ENCODE results near the gene ADAP1.

Gene ADAP1

DNA sequence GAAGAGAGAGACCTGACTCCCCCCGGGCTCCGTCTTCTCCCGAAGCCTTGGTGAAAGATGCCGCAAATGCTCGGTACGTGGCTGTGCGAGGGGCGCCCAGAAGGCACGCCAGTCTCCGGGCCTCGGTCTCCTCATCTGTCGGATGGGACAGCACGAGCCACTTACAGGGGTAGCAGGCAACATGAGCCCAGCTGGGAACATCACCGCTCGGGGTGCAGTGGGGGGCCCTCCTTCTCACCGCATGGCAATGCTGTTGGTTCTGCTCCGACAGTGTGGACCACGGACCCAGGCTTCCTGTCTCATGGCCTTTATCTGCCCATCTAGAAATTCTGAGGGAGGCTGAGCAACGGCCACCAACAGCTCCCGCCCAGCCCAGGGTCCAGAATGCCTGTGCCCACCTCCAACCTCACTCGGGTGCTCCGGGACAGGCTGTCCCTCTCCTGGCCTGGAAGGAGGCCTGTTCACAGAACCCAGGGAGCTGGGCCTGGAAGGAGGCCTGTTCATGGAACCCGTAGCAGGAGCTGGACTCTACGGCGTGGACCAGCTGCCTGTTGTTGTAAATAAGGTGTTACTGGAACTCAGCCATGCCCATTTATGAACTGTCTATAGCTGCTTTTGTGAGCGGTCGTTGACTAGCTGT lies 15.8 kb downstream of the ADAP1 start:
- TF ChIP-seq CTCF (conservative IDR thresholded peaks at IDR 0.05; ENCODE audit: control insufficient read depth, insufficient read depth, low read depth, low read length), result no peak
- no peak overlapping the region for H3K4me3 ChIP-seq (ENCODE audit: control insufficient read depth, low read depth, low read length)
- DNase-seq (ENCODE audit: low read depth), result no peak

DNA sequence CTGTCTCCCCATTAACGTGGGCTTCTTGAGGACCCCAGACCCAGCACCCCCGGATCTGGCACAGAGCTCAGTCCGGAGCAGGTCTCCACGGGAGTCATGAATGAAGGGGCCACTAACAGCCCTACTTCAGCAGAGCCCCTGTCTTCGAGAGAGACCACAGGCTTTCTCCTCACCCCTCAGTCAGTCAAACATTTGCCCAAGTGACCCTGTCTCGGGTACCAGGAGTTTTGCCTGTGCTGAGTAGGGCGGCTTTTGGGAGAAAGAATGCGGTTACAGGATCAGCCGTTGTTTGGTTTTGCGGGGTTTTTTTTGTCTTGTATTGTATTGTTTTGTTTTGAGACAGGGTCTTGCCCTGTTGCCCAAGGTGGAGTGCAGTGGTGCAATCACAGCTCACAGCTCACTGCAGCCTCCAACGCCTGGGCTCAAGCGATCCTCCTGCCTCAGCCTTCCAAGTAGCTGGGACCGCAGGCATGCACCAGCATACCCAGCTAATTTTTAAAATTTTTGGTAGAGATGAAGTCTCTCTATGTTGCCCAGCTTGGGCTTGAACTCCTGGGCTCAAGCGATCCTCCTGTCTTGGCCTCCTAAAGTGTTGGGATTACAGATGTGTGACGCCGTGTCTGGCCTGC lies 16.5 kb downstream of the ADAP1 start:
- H3K4me3 ChIP-seq (ENCODE audit: control insufficient read depth, low read depth, low read length), result no peak overlapping the region
- DNase-seq (ENCODE audit: low read depth), result no peak
- no peak for TF ChIP-seq CTCF (conservative IDR thresholded peaks at IDR 0.05; ENCODE audit: control insufficient read depth, insufficient read depth, low read depth, low read length)

- no peak for TF ChIP-seq CTCF (conservative IDR thresholded peaks at IDR 0.05; ENCODE audit: control insufficient read depth, insufficient read depth, low read depth, low read length)
- no peak overlapping the region for H3K4me3 ChIP-seq (ENCODE audit: control insufficient read depth, low read depth, low read length)
- peak; percentile 36 for DNase-seq (ENCODE audit: low read depth)
These were observed 18.0 kb downstream of the ADAP1 start for GRCh38 chr7:936386-937054.

GRCh38 chr7:935874-936385 lies 18.6 kb downstream of the ADAP1 start:
- DNase-seq (ENCODE audit: low read depth), result no peak
- no peak overlapping the region for H3K4me3 ChIP-seq (ENCODE audit: control insufficient read depth, low read depth, low read length)
- TF ChIP-seq CTCF (conservative IDR thresholded peaks at IDR 0.05; ENCODE audit: control insufficient read depth, insufficient read depth, low read depth, low read length), result no peak

DNA sequence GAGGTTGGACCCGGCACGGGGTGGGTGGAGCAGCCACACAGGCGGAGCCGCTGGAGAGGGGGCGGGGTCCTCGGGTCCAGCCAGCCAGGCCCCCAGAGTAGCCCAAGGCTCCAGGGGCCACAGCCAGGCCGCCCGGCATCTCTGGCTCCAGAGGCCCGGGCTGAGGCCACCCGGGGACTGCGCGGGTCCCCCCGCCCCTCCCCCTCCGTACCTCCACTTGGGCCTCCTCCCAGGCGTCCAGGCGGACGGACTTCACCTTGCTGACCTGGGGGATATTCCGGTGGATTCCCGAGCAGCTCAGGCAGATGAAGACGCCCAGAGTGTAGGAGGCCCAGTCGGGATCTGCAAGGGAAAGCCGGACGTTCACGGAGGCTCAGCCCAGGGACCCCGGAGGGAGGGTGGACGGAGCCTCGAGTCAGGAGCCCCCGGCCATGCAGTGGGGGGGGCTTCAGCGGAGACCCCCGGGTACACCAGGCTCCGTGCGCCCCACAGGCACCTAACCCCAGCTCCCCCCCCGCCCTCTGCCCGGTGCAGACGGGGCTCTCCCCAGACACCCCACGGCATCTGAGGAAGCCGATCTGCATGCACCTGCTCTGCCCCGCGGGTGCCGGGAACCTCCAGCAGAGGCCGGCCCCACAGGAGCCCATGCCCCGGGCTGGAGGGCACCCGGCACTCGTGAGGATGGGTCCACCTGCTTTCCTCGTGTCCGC lies 19.2 kb downstream of the ADAP1 start:
- no peak overlapping the region for H3K4me3 ChIP-seq (ENCODE audit: control insufficient read depth, low read depth, low read length)
- no peak for DNase-seq (ENCODE audit: low read depth)
- TF ChIP-seq CTCF (conservative IDR thresholded peaks at IDR 0.05; ENCODE audit: control insufficient read depth, insufficient read depth, low read depth, low read length), result no peak

DNA sequence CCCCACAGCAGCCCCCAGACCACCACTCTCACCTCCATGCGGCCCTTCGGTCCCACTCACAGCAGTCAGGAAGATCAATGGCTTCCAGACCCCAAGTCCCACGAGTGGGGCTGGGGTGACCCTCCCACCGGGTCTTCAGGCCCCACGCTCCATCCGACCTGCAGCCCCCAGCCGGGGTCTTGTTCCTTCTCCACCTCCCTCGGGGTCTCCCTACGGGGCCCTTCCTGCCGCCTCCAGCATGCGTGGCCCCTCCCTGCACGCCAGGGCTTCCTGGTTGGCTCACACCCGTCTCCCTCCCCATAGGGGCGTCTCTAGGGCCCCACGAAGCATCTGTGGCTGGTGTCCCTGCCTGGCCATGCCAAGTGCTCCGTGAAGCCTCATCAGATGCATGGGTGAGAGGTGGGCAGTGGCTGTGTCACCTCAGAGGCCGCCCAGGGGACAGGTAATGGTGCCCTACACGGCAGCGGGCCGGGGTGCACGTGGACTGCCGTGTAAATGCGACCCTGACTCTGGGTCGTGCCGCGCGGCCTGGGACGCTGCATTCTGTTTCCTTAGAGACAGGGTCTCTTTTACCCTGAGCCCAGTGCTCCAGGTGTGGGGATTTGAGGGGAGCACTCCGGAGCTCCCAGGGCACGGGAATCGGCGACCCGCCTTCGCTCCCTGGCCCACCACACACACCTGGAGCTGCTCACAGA lies 19.9 kb downstream of the ADAP1 start:
- no peak for TF ChIP-seq CTCF (conservative IDR thresholded peaks at IDR 0.05; ENCODE audit: control insufficient read depth, insufficient read depth, low read depth, low read length)
- DNase-seq (ENCODE audit: low read depth), result no peak
- no peak overlapping the region for H3K4me3 ChIP-seq (ENCODE audit: control insufficient read depth, low read depth, low read length)

Measured in fibroblast of mammary gland (primary cell).